Measurements from ENCODE around the gene SNCB.

DNA sequence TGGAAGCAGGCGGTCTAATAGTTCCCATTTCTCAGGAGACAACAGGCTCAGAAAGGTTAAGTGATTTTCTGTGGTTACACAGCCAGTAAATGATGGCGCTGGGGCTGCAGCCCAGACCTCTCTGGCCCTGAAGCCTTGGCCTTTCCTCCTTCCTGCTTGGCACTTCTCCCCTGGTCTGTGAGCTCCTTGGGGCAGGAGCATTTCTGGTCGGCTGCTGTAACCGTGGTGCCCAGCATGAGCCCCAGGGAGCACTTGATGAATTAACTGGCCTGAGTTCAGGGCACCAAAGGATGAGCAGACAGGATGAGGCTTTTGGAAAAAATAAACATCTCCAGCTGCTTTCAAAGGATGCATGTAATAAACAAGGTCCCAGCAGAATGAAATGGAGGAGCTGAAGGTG, 51.0 kb downstream of the SNCB start:
- TF ChIP-seq POLR2A (IDR thresholded peaks at IDR 0.05; ENCODE audit: low read depth, low read length) (no peak), MAZ (IDR thresholded peaks at IDR 0.05; ENCODE audit: borderline replicate concordance, low read depth, low read length) (no peak), SMC3 (IDR thresholded peaks at IDR 0.05; ENCODE audit: low read depth, low read length) (no peak), MXI1 (IDR thresholded peaks at IDR 0.05; ENCODE audit: borderline replicate concordance, low read depth, low read length) (no peak), MAFK (IDR thresholded peaks at IDR 0.05; ENCODE audit: low read depth, low read length) (no peak), FOS (IDR thresholded peaks at IDR 0.05; ENCODE audit: low read depth, low read length) (no peak), RFX5 (IDR thresholded peaks at IDR 0.05; ENCODE audit: low read depth, low read length) (no peak), RAD21 (IDR thresholded peaks at IDR 0.05; ENCODE audit: low read length) (no peak), BHLHE40 (IDR thresholded peaks at IDR 0.05; ENCODE audit: low read depth, low read length) (no peak)
- TF ChIP-seq, protein P1, sequence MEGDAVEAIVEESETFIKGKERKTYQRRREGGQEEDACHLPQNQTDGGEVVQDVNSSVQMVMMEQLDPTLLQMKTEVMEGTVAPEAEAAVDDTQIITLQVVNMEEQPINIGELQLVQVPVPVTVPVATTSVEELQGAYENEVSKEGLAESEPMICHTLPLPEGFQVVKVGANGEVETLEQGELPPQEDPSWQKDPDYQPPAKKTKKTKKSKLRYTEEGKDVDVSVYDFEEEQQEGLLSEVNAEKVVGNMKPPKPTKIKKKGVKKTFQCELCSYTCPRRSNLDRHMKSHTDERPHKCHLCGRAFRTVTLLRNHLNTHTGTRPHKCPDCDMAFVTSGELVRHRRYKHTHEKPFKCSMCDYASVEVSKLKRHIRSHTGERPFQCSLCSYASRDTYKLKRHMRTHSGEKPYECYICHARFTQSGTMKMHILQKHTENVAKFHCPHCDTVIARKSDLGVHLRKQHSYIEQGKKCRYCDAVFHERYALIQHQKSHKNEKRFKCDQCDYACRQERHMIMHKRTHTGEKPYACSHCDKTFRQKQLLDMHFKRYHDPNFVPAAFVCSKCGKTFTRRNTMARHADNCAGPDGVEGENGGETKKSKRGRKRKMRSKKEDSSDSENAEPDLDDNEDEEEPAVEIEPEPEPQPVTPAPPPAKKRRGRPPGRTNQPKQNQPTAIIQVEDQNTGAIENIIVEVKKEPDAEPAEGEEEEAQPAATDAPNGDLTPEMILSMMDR (conservative IDR thresholded peaks at IDR 0.05; ENCODE audit: low read depth, low read length): no peak

All from IMR-90 (cell line).